ENCODE data around the gene COQ10B.

COQ10B gene

GRCh38 chr2:197502685-197503084 lies 49.3 kb downstream of the COQ10B start:
- no peak for DNase-seq

- no peak for DNase-seq
Observed at GRCh38 chr2:197504000-197504399, 50.6 kb downstream of the COQ10B start.

- DNase-seq: no peak
Observed at GRCh38 chr2:197504512-197504911, 51.2 kb downstream of the COQ10B start.

- no peak for DNase-seq
Observed at GRCh38 chr2:197506658-197507057, 53.3 kb downstream of the COQ10B start.

GRCh38 chr2:197513915-197514314 lies 60.6 kb downstream of the COQ10B start:
- DNase-seq: no peak

- peak in 1 of 2 experiments; percentile 44 for DNase-seq
Observed at GRCh38 chr2:197514754-197515153, 61.4 kb downstream of the COQ10B start.

GRCh38 chr2:197515315-197515738 lies 62.0 kb downstream of the COQ10B start:
- no peak for DNase-seq

- peak; percentile 88 to 89 for DNase-seq
Observed at GRCh38 chr2:197515739-197516392, 62.5 kb downstream of the COQ10B start, which contains the start of gene MOB4. TSS of gene MOB4 (plus strand) at chr2:197516066. CDS start at chr2:197516087, 21 bp downstream.

- DNase-seq: no peak
Observed at GRCh38 chr2:197516393-197516761, 63.0 kb downstream of the COQ10B start.

GRCh38 chr2:197517150-197517549 lies 63.8 kb downstream of the COQ10B start:
- no peak for DNase-seq
